ENCODE results near the gene ZNHIT1. TPM values are rescaled to one million over a fixed set of nuclear protein-coding genes. Genes with fewer than 3 reads are reported as not detected.

Gene ZNHIT1
- total RNA-seq, 4 donors from 2014 or later = 54.6 to 113 (median 77.1) TPM

DNA sequence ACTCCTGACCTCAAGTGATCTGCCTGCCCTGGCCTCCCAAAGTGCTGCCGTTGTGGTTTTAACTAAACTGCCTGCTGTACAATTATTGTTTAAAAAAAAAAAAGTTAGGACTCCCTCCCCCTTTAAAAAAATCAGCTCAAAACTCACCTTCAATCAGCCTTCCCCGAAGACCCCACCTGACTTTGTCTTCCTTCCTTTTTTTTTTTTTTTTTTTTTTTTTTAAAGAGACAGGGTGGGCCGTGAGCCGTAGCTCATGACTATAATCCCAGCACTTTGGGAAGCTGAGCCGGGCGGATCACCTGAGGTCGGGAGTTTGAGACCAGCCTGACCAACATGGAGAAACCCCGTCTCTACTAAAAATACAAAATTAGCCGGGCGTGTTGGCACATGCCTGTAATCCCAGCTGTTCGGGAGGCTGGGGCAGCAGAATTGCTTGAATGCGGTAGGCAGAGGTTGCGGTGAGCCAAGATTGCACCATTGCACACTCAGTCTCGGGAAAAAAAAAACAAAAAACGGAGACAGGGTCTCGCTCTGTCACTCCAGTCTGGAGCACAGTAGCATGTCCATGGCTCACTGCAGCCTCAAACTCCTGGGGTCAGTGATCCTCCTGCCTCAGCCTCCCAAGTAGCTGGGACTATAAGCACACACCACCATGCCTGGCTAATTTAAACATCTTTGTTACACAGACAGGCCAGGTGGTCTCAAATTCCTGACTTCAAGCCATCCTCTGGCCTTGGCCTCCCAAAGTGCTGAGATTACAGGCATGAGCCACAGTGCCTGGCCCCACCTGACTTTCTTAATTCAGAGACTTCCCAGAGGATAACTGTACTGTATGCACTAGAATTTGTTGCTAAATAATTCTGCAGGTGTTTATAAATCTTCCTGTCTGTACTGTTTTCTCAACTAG, 23.7 kb downstream of the ZNHIT1 start:
- DNase-seq (ENCODE audit: low spot score) (no peak), ATAC-seq (ENCODE audit: low FRiP score) (no peak)
- TF ChIP-seq CTCF (IDR thresholded peaks at IDR 0.05) = no peak

- no peak for ATAC-seq (ENCODE audit: low FRiP score)
- TF ChIP-seq CTCF (IDR thresholded peaks at IDR 0.05) = no peak
- no peak for DNase-seq (ENCODE audit: low spot score)
Observed at GRCh38 chr7:101243646-101244374, 25.8 kb downstream of the ZNHIT1 start.

DNA sequence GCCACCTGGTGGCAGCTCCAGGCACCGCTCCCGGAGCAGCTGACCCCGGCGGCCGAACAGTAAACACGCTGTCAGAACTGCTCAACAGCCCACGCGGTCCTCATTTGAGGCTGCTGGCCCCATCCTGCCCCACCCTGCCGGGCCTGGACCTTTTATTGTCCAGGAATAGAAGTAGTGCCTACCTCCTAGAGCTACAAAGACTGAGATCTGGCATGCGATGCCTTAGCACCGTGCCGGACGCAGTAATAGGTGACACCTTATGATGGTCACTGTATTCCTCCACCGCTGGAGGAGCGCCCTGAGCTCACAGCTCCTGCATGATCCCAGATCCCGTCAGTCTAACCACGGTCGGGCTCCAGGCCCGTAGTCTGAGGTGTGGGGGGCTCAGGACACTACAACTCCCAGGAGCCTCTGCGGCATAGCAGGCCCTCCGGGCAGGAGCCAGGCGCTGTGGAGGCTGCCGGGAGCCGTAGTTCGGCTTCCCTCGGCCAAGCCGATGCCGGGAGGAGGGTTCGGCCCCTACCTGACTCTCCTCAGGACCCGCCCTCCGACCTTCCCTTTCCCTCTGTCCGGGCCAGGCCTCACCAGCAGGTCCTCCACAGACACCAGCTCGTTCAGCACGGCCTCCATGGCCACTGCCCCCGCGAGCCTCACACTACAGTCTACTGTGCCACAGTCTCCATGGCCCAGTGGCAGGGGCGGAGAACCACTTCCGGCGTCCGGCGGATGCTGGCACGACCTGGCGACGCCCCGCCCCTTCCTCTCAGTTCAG, 26.6 kb downstream of the ZNHIT1 start, which contains the start of gene FIS1:
Gene FIS1, minus strand, starts transcription at position 707 of the 772 bp plus-strand sequence. Its CDS starts 77 bp downstream, at position 630.
- ATAC-seq (ENCODE audit: low FRiP score) (peak; percentile 89), DNase-seq (ENCODE audit: low spot score) (peak; percentile 67)
- TF ChIP-seq CTCF (IDR thresholded peaks at IDR 0.05) = peak in 2 of 3 donors; percentile 33 to 79

DNA sequence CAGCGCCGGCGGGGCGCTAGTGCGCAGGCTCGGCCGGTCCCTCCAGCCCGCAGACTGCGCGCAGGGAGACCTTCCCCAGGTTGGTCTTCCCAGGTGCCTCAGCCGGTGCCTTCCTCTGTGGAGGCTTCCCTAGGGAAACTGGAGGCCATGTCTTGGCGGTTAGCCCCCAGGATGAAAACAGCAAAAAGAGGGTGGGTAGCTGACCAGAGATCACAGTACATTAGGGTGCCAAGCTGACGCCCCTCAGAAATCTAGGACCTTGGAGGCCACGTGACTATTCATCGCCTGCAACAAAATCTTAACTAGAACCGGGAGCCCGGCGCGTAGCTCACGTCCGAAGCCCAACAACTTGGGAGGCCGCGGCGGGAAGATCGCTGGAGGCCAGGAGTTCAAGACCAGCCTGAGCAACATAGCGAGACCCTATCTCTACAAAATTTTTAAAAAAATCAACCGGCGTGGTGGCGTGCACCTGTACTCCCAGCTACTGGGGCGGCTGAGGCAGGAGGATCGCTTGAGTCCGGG, 27.2 kb downstream of the ZNHIT1 start:
- ATAC-seq (ENCODE audit: low FRiP score) (no peak), DNase-seq (ENCODE audit: low spot score) (no peak)
- TF ChIP-seq CTCF (IDR thresholded peaks at IDR 0.05) = no peak

DNA sequence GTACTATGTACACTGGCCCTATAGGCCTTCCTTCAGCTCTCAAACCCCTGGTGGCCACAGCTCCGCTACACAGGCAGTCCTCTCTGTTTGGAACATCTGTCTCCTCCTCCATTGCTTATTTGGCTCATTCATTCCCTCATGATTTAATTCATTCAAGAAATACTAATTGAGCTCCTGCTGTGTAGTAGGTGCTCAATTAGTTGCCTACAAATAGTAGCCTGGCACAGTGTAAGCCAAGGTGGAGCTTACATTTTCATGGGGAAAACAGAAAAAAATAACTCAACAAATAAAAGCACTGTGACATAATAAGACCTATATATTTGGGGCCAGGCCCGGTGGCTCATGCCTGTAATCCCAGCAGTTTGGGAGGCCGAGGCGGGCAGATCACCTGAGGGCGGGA, 30.3 kb downstream of the ZNHIT1 start:
- no peak for DNase-seq (ENCODE audit: low spot score)
- ATAC-seq (ENCODE audit: low FRiP score) = no peak
- no peak for TF ChIP-seq CTCF (IDR thresholded peaks at IDR 0.05)

DNA sequence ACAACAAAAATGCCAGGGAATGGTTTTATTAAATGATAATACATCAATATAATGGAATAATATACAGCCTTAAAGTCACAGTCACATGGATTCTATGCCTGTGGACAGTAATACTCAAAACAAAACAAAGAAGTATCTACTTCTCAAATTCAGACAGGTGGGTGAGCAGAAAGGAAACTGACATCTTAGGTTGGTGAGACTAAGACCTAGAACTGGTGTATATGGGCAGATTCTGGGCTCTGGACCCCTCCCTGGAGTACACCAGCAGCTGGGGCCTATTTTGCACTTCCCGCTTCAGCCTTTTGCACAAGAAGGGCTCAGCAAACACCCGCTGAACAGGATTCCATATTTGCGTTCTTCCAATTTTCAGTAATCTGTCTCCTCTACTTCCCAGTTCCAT, 32.4 kb downstream of the ZNHIT1 start:
- no peak for DNase-seq (ENCODE audit: low spot score)
- ATAC-seq (ENCODE audit: low FRiP score) = no peak
- no peak for TF ChIP-seq CTCF (IDR thresholded peaks at IDR 0.05)

All from omental fat pad (tissue), 4 donors.